GM12865 (cell line): ENCODE results near the gene CHST3.

Experiments
- DNase-seq: peaks from one replicate; pipeline ENCODE4 v3.0.0; 2010; ENCODE audit warnings: low read depth
- H3K4me3 ChIP-seq: 2 replicates; pipeline ENCODE4 v1.5.1; 2011; ENCODE audit warnings: mild to moderate bottlenecking, low read depth, low read length, control low read depth
- CTCF ChIP-seq: IDR thresholded peaks from 2 replicates; pipeline ENCODE4 v1.5.1; 2011; ENCODE audit warnings: low read length, control low read depth, low read depth, inconsistent platforms; ENCODE audit not compliant: insufficient read depth; ENCODE audit errors: missing control alignments

Gene CHST3

GRCh38 chr10:71948496-71949067 lies 15.6 kb upstream of the CHST3 start:
- no peak for DNase-seq
- no peak overlapping the region for H3K4me3 ChIP-seq
- TF ChIP-seq CTCF, result no peak

GRCh38 chr10:71950683-71951082 lies 13.5 kb upstream of the CHST3 start:
- TF ChIP-seq CTCF, result no peak
- DNase-seq, result no peak
- H3K4me3 ChIP-seq, result no peak overlapping the region

GRCh38 chr10:71952745-71953144 lies 11.4 kb upstream of the CHST3 start:
- no peak for TF ChIP-seq CTCF
- H3K4me3 ChIP-seq, result no peak overlapping the region
- DNase-seq, result no peak

GRCh38 chr10:71957546-71958275 lies 6.5 kb upstream of the CHST3 start:
- no peak overlapping the region for H3K4me3 ChIP-seq
- peak; percentile 17 for TF ChIP-seq CTCF
- DNase-seq, result no peak

DNA sequence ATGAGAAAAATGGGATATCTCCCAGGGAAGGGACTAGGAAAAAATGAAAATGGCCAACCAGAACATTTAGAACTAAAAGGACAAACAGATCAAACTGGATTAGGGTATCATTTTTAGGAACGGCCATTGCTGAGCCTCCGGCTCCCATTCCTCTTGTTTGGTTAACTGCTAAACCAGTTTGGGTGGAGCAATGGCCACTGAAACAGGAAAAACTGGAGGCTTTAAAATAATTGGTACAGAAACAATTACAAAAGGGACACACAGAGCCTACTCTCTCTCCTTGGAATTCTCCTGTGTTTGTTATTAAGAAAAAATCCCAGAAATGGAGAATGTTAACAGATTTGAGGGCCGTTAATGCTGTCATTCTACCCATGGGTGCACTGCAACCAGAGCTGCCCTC lies 4.7 kb upstream of the CHST3 start:
- no peak overlapping the region for H3K4me3 ChIP-seq
- DNase-seq, result no peak
- TF ChIP-seq CTCF, result no peak

GRCh38 chr10:71961831-71962230 lies 2.4 kb upstream of the CHST3 start:
- DNase-seq, result no peak
- H3K4me3 ChIP-seq, result no peak overlapping the region
- no peak for TF ChIP-seq CTCF

DNA sequence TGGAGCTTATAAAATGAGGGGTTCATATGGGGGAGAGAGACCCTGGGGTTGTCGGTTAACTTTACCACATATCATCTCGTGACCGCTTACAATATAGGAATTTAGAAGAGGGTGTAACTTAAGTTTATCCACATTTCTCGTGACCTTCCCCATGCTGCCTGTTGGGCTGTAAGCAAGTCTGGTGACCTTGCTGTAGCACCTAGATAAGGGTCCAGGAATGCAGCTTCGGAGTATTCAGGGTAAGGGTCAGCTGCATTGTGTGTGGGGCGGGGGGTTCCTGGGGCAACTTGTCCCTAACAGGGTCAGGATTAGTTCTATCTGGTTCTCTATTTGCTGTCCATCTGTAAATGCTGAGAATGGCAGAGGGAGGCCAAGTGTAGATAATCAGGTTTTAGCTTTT lies 1.3 kb upstream of the CHST3 start:
- TF ChIP-seq CTCF, result no peak
- no peak overlapping the region for H3K4me3 ChIP-seq
- DNase-seq, result no peak
